Liver (tissue), 3 donors: ENCODE measurements around the gene CDH4.

Experiments
- JUND ChIP-seq, 2 donors: IDR thresholded peaks; 2 replicates each; pipeline ENCODE4 v1.6.1; 2016; ENCODE audit warnings: antibody characterized with exemption in 2 of 2
- RAD21 ChIP-seq, 2 donors: IDR thresholded peaks; 2 replicates each; pipeline ENCODE4 v1.6.1; 2016; ENCODE audit warnings: antibody characterized with exemption in 2 of 2, mild to moderate bottlenecking in 2 of 2
- SP1 ChIP-seq: IDR thresholded peaks from 2 replicates; pipeline ENCODE4 v1.6.1; 2018; ENCODE audit warnings: antibody characterized with exemption, mild to moderate bottlenecking
- TF ChIP-seq, protein P1 (sequence below): fragments of 150-350 bp; IDR thresholded peaks from 2 replicates; pipeline ENCODE4 v1.5.1; 2017; ENCODE audit warnings: improper control_type of control experiment, low read depth, low read length; ENCODE audit not compliant: missing input control
- donor health status: healthy.
- donor health status: healthy.

DNA sequence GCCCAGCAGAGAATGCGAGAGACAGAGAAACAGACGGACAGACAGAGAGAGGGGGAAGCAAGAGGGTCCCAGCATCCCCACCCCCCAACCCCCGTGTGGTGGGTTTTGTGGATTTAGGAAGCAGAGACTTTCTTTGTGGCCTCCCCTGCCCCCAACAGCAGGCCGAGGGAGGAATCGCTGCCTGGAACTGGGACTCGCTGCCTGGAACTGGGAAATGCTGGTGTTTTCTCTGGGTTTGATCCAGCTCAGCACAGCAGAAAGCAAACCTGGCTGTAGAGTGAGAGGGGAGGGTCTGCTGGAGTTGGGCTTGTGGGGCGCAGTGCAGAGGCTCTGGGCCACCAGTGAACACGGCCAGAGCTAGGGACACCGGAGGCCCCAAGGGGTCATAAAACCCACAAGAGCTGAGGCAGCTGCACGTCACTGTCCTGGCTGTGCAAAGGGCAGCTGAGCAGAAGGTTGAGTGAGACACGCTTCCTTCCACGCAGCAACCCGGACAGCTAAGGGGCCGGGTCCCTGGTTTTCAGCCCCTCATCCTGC is 631.9 kb downstream of the CDH4 start:
- TF ChIP-seq, protein P1, sequence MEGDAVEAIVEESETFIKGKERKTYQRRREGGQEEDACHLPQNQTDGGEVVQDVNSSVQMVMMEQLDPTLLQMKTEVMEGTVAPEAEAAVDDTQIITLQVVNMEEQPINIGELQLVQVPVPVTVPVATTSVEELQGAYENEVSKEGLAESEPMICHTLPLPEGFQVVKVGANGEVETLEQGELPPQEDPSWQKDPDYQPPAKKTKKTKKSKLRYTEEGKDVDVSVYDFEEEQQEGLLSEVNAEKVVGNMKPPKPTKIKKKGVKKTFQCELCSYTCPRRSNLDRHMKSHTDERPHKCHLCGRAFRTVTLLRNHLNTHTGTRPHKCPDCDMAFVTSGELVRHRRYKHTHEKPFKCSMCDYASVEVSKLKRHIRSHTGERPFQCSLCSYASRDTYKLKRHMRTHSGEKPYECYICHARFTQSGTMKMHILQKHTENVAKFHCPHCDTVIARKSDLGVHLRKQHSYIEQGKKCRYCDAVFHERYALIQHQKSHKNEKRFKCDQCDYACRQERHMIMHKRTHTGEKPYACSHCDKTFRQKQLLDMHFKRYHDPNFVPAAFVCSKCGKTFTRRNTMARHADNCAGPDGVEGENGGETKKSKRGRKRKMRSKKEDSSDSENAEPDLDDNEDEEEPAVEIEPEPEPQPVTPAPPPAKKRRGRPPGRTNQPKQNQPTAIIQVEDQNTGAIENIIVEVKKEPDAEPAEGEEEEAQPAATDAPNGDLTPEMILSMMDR: no peak
- TF ChIP-seq JUND (IDR thresholded peaks at IDR 0.05) (no peak), RAD21 (IDR thresholded peaks at IDR 0.05) (no peak), SP1 (no peak)
